ENCODE measurements around the gene TMEM174. TPM values are rescaled to one million over a fixed set of nuclear protein-coding genes. Genes with fewer than 3 reads are reported as not detected.
A peak's percentile ranks its signal among the peaks of the same experiment; 100 is the strongest.

TMEM174 gene
- total RNA-seq, 1 donor from 2014 or later, result not detected

GRCh38 chr5:73158313-73158712, 14.7 kb upstream of the TMEM174 start:
- Mint-ChIP-seq H3K27ac (no peak overlapping the region), H3K4me1 (ENCODE audit: low read depth) (no peaks in the 10 kb centered on the region), H3K27me3 (peaks cover 16% of the 10 kb centered on the region), H3K4me3 (ENCODE audit: low read depth) (no peak overlapping the region), H3K36me3 (ENCODE audit: insufficient read depth) (no peaks in the 10 kb centered on the region), H3K9me3 (ENCODE audit: low read depth) (no peaks in the 10 kb centered on the region)
- no peak for DNase-seq (ENCODE audit: low spot score, unreplicated experiment)
- TF ChIP-seq, protein P1, sequence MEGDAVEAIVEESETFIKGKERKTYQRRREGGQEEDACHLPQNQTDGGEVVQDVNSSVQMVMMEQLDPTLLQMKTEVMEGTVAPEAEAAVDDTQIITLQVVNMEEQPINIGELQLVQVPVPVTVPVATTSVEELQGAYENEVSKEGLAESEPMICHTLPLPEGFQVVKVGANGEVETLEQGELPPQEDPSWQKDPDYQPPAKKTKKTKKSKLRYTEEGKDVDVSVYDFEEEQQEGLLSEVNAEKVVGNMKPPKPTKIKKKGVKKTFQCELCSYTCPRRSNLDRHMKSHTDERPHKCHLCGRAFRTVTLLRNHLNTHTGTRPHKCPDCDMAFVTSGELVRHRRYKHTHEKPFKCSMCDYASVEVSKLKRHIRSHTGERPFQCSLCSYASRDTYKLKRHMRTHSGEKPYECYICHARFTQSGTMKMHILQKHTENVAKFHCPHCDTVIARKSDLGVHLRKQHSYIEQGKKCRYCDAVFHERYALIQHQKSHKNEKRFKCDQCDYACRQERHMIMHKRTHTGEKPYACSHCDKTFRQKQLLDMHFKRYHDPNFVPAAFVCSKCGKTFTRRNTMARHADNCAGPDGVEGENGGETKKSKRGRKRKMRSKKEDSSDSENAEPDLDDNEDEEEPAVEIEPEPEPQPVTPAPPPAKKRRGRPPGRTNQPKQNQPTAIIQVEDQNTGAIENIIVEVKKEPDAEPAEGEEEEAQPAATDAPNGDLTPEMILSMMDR (IDR thresholded peaks at IDR 0.05; ENCODE audit: unreplicated experiment), result no peak

DNA sequence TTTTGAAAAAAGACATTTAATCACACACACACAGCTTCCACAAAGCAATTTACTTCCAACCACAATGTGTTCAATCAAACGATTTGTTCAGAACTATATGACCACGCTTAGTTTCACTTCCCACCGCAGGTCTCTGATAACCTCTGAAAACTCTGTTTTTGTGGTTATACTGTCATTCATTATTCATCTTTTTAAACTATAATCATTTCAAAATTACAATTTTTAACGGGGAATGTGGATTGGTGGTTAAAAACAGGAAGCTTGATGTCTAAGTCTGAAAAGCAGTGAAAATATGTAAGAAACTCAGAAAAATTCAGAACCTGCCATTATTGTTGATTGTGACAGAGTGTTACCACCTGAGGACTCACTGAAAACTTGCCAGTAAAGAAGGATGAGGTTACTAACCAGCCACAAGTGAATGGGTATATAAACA, 12.7 kb upstream of the TMEM174 start:
- no peak for DNase-seq (ENCODE audit: low spot score, unreplicated experiment)
- peaks cover 20% of the 10 kb centered on the region for H3K27me3 Mint-ChIP-seq
- no peaks in the 10 kb centered on the region for H3K9me3 Mint-ChIP-seq (ENCODE audit: low read depth)
- no peak overlapping the region for H3K27ac Mint-ChIP-seq
- TF ChIP-seq, protein P1 (IDR thresholded peaks at IDR 0.05; ENCODE audit: unreplicated experiment), result no peak
- no peak overlapping the region for H3K4me3 Mint-ChIP-seq (ENCODE audit: low read depth)
- no peaks in the 10 kb centered on the region for H3K36me3 Mint-ChIP-seq (ENCODE audit: insufficient read depth)
- no peaks in the 10 kb centered on the region for H3K4me1 Mint-ChIP-seq (ENCODE audit: low read depth)

DNA sequence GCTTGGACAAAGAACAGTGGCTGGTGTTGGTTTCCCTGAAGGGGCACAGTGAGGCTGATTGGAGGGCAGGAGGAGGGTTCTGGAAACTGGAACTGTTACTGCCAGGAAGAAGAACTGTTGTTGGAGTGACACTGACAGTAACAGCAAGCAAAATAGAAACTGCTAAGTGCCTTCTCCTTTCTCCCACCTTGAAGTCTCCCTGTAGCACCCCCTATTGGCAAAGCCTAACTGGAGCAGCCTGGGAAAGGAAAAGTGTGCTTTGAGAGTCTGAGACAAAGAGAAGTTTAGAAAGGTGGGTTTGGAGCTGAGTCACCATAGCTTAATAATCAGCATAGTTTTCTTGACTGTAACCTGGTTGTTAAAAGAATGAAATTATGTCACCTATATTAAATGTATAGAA, 2.5 kb upstream of the TMEM174 start:
- no peaks in the 10 kb centered on the region for H3K9me3 Mint-ChIP-seq (ENCODE audit: low read depth)
- TF ChIP-seq, protein P1 (IDR thresholded peaks at IDR 0.05; ENCODE audit: unreplicated experiment), result peak; percentile 47
- H3K27me3 Mint-ChIP-seq, result peaks cover 7% of the 10 kb centered on the region
- H3K36me3 Mint-ChIP-seq (ENCODE audit: insufficient read depth), result no peaks in the 10 kb centered on the region
- no peaks in the 10 kb centered on the region for H3K4me1 Mint-ChIP-seq (ENCODE audit: low read depth)
- H3K4me3 Mint-ChIP-seq (ENCODE audit: low read depth), result no peak overlapping the region
- DNase-seq (ENCODE audit: low spot score, unreplicated experiment), result no peak
- no peak overlapping the region for H3K27ac Mint-ChIP-seq

GRCh38 chr5:73171495-73171894, 1.5 kb upstream of the TMEM174 start:
- TF ChIP-seq, protein P1 (IDR thresholded peaks at IDR 0.05; ENCODE audit: unreplicated experiment), result no peak
- Mint-ChIP-seq H3K27ac (no peak overlapping the region), H3K4me1 (ENCODE audit: low read depth) (no peaks in the 10 kb centered on the region), H3K27me3 (peaks cover 3% of the 10 kb centered on the region), H3K4me3 (ENCODE audit: low read depth) (no peak overlapping the region), H3K36me3 (ENCODE audit: insufficient read depth) (no peaks in the 10 kb centered on the region), H3K9me3 (ENCODE audit: low read depth) (no peaks in the 10 kb centered on the region)
- DNase-seq (ENCODE audit: low spot score, unreplicated experiment), result no peak

- no peak overlapping the region for H3K4me3 Mint-ChIP-seq (ENCODE audit: low read depth)
- no peaks in the 10 kb centered on the region for H3K9me3 Mint-ChIP-seq (ENCODE audit: low read depth)
- TF ChIP-seq, protein P1 (IDR thresholded peaks at IDR 0.05; ENCODE audit: unreplicated experiment), result no peak
- no peak for DNase-seq (ENCODE audit: low spot score, unreplicated experiment)
- no peak overlapping the region for H3K27ac Mint-ChIP-seq
- no peaks in the 10 kb centered on the region for H3K4me1 Mint-ChIP-seq (ENCODE audit: low read depth)
- peaks cover 5% of the 10 kb centered on the region for H3K27me3 Mint-ChIP-seq
- no peaks in the 10 kb centered on the region for H3K36me3 Mint-ChIP-seq (ENCODE audit: insufficient read depth)
Measured at GRCh38 chr5:73174100-73174815, 1.3 kb downstream of the TMEM174 start.

Data from progenitor cell of endocrine pancreas (in vitro differentiated cells).